Peyer's patch (tissue), 4 donors: ENCODE results near the gene FGF12. TPM values are rescaled to one million over a fixed set of nuclear protein-coding genes. Genes with fewer than 3 reads are reported as not detected.

ENCODE experiments used
- DNase-seq, 3 donors: peaks; one replicate each; pipeline ENCODE4 v3.0.0-alpha.2; 2017 to 2019
- H3K27ac ChIP-seq, 4 donors: fragments of 200-600 bp; sonication (generic); one replicate each; pipeline ENCODE4 v1.5.1; 2016 to 2019
- H3K27me3 ChIP-seq, 2 donors: fragments of 200-600 bp; sonication (generic); one replicate each; pipeline ENCODE4 v1.5.1; 2019
- H3K36me3 ChIP-seq, 3 donors: fragments of 200-600 bp; sonication (generic); one replicate each; pipeline ENCODE4 v1.5.1; 2016 to 2019
- H3K4me1 ChIP-seq, 4 donors: fragments of 200-600 bp; sonication (generic); one replicate each; pipeline ENCODE4 v1.5.1; 2016 to 2019
- H3K4me3 ChIP-seq, 4 donors: fragments of 200-600 bp; sonication (generic); 1 replicate in 3 of 4; 2 replicates in 1 of 4; pipeline ENCODE4 v1.5.1; 2016 to 2019; ENCODE audit warnings: mild to moderate bottlenecking in 1 of 4
- H3K9me3 ChIP-seq, 4 donors: fragments of 200-600 bp; sonication (generic); one replicate each; pipeline ENCODE4 v1.5.1; 2016 to 2019; ENCODE audit warnings: mild to moderate bottlenecking in 1 of 4
- CTCF ChIP-seq, 6 experiments: fragments of 450-650 bp in 4 of 6; fragments of 200-600 bp in 2 of 6; sonication (generic) in 1 of 6; IDR thresholded peaks; one replicate each; pipeline ENCODE4 v1.5.1; 2017 to 2019; ENCODE audit warnings: antibody characterized with exemption in 6 of 6, mild to moderate bottlenecking in 3 of 6, moderate library complexity in 1 of 6
- POLR2A ChIP-seq, 2 donors: fragments of 450-650 bp; IDR thresholded peaks; one replicate each; pipeline ENCODE4 v1.5.1; 2017; ENCODE audit warnings: antibody characterized with exemption in 2 of 2, mild to moderate bottlenecking in 2 of 2, moderate library complexity in 2 of 2
- total RNA-seq, 4 donors: library from RNA; depleted of rRNA; stranded (reverse); fragments of >200 nt; gene quantifications; one replicate each; pipeline ENCODE4 v1.1.0, GENCODE V29; 2016

FGF12 gene
- total RNA-seq, 4 donors from 2014 or later = 0.47 TPM; not detected in 3

GRCh38 chr3:192435241-192435640 lies 292.1 kb downstream of the FGF12 start:
- H3K9me3 ChIP-seq = no peaks in the 10 kb centered on the region
- TF ChIP-seq POLR2A (IDR thresholded peaks at IDR 0.05) (no peak), CTCF (IDR thresholded peaks at IDR 0.05) (no peak)
- H3K36me3 ChIP-seq = no peaks in the 10 kb centered on the region
- H3K27ac ChIP-seq = no peak overlapping the region
- DNase-seq = no peak
- no peaks in the 10 kb centered on the region for H3K4me1 ChIP-seq
- no peak overlapping the region for H3K4me3 ChIP-seq
- H3K27me3 ChIP-seq = no peaks in the 10 kb centered on the region

GRCh38 chr3:192434186-192434585 lies 293.2 kb downstream of the FGF12 start:
- Histone ChIP-seq H3K4me1 (no peaks in the 10 kb centered on the region), H3K4me3 (no peak overlapping the region), H3K9me3 (no peaks in the 10 kb centered on the region), H3K27me3 (no peaks in the 10 kb centered on the region), H3K36me3 (no peaks in the 10 kb centered on the region), H3K27ac (no peak overlapping the region)
- TF ChIP-seq POLR2A (IDR thresholded peaks at IDR 0.05) (no peak), CTCF (IDR thresholded peaks at IDR 0.05) (no peak)
- no peak for DNase-seq

GRCh38 chr3:192433704-192434103 lies 293.6 kb downstream of the FGF12 start:
- no peaks in the 10 kb centered on the region for H3K4me1 ChIP-seq
- no peak overlapping the region for H3K27ac ChIP-seq
- H3K27me3 ChIP-seq = no peaks in the 10 kb centered on the region
- no peak for TF ChIP-seq CTCF (IDR thresholded peaks at IDR 0.05)
- TF ChIP-seq POLR2A (IDR thresholded peaks at IDR 0.05) = no peak
- no peak overlapping the region for H3K4me3 ChIP-seq
- H3K9me3 ChIP-seq = no peaks in the 10 kb centered on the region
- no peak for DNase-seq
- no peaks in the 10 kb centered on the region for H3K36me3 ChIP-seq

- no peaks in the 10 kb centered on the region for H3K9me3 ChIP-seq
- TF ChIP-seq POLR2A (IDR thresholded peaks at IDR 0.05) (no peak), CTCF (IDR thresholded peaks at IDR 0.05) (no peak)
- DNase-seq = no peak
Observed at GRCh38 chr3:192422997-192423342, 304.4 kb downstream of the FGF12 start.

GRCh38 chr3:192422321-192422996 lies 304.9 kb downstream of the FGF12 start:
- Histone ChIP-seq H3K27ac (no peak overlapping the region), H3K9me3 (no peaks in the 10 kb centered on the region), H3K4me1 (no peaks in the 10 kb centered on the region), H3K27me3 (no peaks in the 10 kb centered on the region), H3K4me3 (no peak overlapping the region), H3K36me3 (no peaks in the 10 kb centered on the region)
- no peak for TF ChIP-seq CTCF (IDR thresholded peaks at IDR 0.05)
- no peak for TF ChIP-seq POLR2A (IDR thresholded peaks at IDR 0.05)
- DNase-seq = no peak

More at GRCh38 chr3:192422997-192423342, 304.4 kb downstream of the FGF12 start:
- Histone ChIP-seq H3K27ac (no peak overlapping the region), H3K36me3 (no peaks in the 10 kb centered on the region), H3K4me3 (no peak overlapping the region), H3K27me3 (no peaks in the 10 kb centered on the region), H3K4me1 (no peaks in the 10 kb centered on the region)

- H3K9me3 ChIP-seq = no peaks in the 10 kb centered on the region
Observed at GRCh38 chr3:192419312-192419711, 308.0 kb downstream of the FGF12 start.

More at GRCh38 chr3:192419312-192419711, 308.0 kb downstream of the FGF12 start:
- DNase-seq = no peak
- Histone ChIP-seq H3K27ac (no peak overlapping the region), H3K4me3 (no peak overlapping the region), H3K4me1 (no peaks in the 10 kb centered on the region), H3K27me3 (no peaks in the 10 kb centered on the region), H3K36me3 (no peaks in the 10 kb centered on the region)
- TF ChIP-seq POLR2A (IDR thresholded peaks at IDR 0.05) = no peak
- no peak for TF ChIP-seq CTCF (IDR thresholded peaks at IDR 0.05)
